Endometrial microvascular endothelial cells (primary cell): ENCODE data around the gene EIF5A. TPM values are rescaled to one million over a fixed set of nuclear protein-coding genes. Genes with fewer than 3 reads are reported as not detected.

ENCODE experiments used
- in situ Hi-C: cut with HindIII; loops from 2 replicates; pipeline ENCODE4 v1.10.0; 2017; ENCODE audit warnings: low sequenced_read_pairs, low pct_unique_long_range_greater_than_20kb; ENCODE audit errors: inconsistent ontology term
- total RNA-seq: library from RNA; depleted of rRNA; stranded (reverse); fragments of >200 nt; gene quantifications from one replicate; pipeline ENCODE4 v1.2.3, GENCODE V29; 2015; ENCODE audit errors: inconsistent ontology term

EIF5A gene
- total RNA-seq, 1 donor from 2014 or later: 666 TPM

- in situ Hi-C loops: no loop called here
Observed at GRCh38 chr17:7348478-7349242, 41.2 kb downstream of the EIF5A start.

- in situ Hi-C loops: no loop called here
Observed at GRCh38 chr17:7351665-7352502, 44.5 kb downstream of the EIF5A start, which contains the start of gene KCTD11. Gene KCTD11, plus strand, starts transcription at chr17:7352162.

GRCh38 chr17:7352503-7352889 lies 45.1 kb downstream of the EIF5A start:
- in situ Hi-C loops: no loop called here

- in situ Hi-C loops: no loop called here
Observed at GRCh38 chr17:7352910-7353635, 45.6 kb downstream of the EIF5A start.

DNA sequence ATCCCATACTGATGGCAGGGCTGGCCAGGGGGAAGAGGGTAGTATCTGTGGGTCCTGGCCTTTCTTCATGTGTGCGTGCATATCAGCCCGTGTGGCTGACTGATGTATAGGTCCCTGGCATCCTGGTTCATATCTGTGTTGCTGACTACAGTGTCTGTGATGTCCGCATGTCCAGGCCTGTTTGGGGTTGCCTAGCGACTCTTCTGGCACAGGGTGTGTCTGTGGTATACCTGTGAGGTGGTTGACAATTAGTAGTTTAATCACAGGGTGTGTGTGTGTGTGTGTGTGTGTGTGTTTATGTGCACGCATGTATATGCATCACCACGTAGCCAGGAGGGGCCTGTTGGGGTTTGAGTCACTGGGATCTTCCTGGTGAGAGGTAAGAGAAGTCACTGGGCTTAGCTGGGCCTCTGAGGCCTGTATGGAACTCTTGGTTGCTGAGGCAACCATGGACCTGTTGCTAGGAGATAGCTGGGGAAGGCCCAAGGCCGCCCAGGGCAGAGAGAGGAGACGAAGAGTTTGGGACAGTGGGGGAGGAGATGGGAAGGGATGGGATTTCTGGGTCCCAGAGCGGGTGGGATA lies 46.9 kb downstream of the EIF5A start:
- in situ Hi-C loops: no loop called here

DNA sequence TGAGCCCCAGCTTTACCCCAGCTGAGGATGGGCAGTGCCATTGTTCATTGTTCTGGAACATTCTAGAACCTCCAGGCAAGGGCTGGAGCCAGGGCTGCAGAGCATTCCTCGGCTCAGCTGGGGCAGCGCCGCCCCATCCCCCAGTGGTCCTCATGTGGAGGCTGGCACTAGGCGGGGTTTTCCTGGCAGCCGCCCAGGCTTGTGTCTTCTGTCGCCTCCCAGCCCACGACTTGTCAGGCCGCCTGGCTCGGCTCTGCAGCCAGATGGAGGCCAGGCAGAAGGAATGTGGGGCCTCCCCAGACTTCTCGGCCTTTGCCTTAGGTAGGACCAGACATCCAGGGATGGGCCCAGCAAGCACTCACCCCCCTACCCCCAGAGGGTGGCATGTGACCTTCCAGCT lies 47.6 kb downstream of the EIF5A start, which contains the start of gene TMEM95:
TMEM95 (plus strand) TSS at position 104 of the 400 bp plus-strand sequence; CDS start at position 153, 49 bp downstream.
- in situ Hi-C loops: no loop called here

DNA sequence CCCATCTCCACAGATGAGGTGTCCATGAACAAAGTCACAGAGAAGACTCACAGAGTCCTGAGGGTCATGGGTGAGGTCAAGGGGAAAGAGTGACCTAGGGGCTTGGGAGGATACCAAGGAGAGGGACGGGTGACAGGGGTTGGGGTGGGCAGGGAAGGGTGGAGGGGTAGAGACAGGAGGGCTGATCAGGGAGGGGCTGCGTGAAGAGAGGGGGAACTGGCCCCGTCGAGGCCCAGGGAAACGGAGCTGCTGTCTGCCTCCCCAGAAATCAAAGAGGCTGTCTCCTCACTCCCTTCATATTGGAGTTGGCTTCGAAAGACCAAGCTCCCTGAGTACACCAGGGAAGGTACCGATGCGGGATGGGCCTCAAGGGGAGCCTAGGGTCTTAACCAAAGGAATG lies 48.1 kb downstream of the EIF5A start:
- in situ Hi-C loops: no loop called here

- in situ Hi-C loops: no loop called here
Observed at GRCh38 chr17:7356072-7356549, 48.7 kb downstream of the EIF5A start.

DNA sequence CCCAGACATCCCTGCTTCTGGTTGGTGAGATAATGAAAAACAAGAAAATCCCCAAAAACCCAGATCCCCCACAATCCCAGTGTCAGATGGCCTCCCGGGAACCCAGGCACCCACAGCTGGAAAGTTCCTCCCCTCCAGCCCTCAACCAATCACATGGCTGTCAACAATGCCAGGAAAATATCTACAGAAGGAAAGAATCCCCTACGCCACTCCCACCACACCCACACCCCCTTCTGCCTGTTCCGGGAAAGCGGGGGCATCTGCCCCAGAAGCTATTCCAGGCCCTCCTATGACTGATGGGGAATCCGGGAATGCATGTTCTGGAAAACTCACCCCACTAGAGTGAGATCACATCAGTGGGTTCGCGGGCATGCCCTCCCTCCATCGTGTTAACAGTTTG lies 49.3 kb downstream of the EIF5A start:
- in situ Hi-C loops: no loop called here

GRCh38 chr17:7357381-7357780 lies 50.0 kb downstream of the EIF5A start:
- in situ Hi-C loops: no loop called here

DNA sequence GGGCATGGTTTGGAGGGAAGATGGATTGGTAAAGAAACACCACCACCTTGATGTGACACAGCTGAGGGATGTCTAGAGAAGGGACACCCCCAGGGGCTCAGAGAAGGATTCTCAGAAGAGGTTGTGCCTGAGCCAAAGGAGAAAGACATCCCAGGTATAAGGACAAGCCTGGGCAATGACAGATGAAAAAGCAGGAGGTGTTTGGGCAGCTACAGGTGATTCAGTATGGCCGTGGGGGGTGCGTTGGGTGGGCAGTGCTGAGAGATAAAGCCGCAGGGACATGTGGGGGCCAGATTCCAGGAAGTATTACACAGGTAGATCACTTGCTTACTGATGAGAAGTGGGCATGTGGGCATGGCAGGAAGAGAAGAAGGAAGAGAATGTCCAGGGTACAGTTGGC lies 54.5 kb downstream of the EIF5A start:
- in situ Hi-C loops: no loop called here

Other genes with a start within 250 kb of the EIF5A start
- not detected for gene CLEC10A, start 227.4 kb upstream of the EIF5A start, total RNA-seq
- gene ASGR2, start 192.8 kb upstream of the EIF5A start, total RNA-seq: not detected
- gene ASGR1, start 128.3 kb upstream of the EIF5A start, total RNA-seq: not detected
- gene DLG4, start 87.8 kb upstream of the EIF5A start, total RNA-seq: 5.9 TPM
- gene ACADVL, start 87.7 kb upstream of the EIF5A start, total RNA-seq: 357 TPM
- gene DVL2, start 73.1 kb upstream of the EIF5A start, total RNA-seq: 31.8 TPM
- 65.3 TPM for gene PHF23, start 68.2 kb upstream of the EIF5A start, total RNA-seq
- 154 TPM for gene GABARAP, start 65.2 kb upstream of the EIF5A start, total RNA-seq
- gene CTDNEP1, start 55.9 kb upstream of the EIF5A start, total RNA-seq: 55.9 TPM
- 46.6 TPM for gene ELP5, start 55.4 kb upstream of the EIF5A start, total RNA-seq
- 16.4 TPM for gene CLDN7, start 45.1 kb upstream of the EIF5A start, total RNA-seq
- not detected for gene SLC2A4, start 25.9 kb upstream of the EIF5A start, total RNA-seq
- gene YBX2, start 13.0 kb upstream of the EIF5A start, total RNA-seq: not detected
- gene GPS2, start 7.7 kb downstream of the EIF5A start, total RNA-seq: 39.7 TPM
- 15.1 TPM for gene NEURL4, start 21.7 kb downstream of the EIF5A start, total RNA-seq
- gene ACAP1, start 28.9 kb downstream of the EIF5A start, total RNA-seq: not detected
- 7.8 TPM for gene KCTD11, start 44.5 kb downstream of the EIF5A start, total RNA-seq
- gene TMEM95, start 47.5 kb downstream of the EIF5A start, total RNA-seq: not detected
- not detected for gene TNK1, start 73.5 kb downstream of the EIF5A start, total RNA-seq
- 55.8 TPM for gene PLSCR3, start 86.9 kb downstream of the EIF5A start, total RNA-seq
- gene TMEM256, start 96.5 kb downstream of the EIF5A start, total RNA-seq: 109 TPM
- 3.4 TPM for gene NLGN2, start 100.2 kb downstream of the EIF5A start, total RNA-seq
- gene SPEM1, start 112.7 kb downstream of the EIF5A start, total RNA-seq: not detected
- not detected for gene SPEM2, start 118.0 kb downstream of the EIF5A start, total RNA-seq
- not detected for gene SPEM3, start 121.2 kb downstream of the EIF5A start, total RNA-seq
- 5.2 TPM for gene TMEM102, start 127.8 kb downstream of the EIF5A start, total RNA-seq
- gene FGF11, start 131.9 kb downstream of the EIF5A start, total RNA-seq: not detected
- gene CHRNB1, start 137.4 kb downstream of the EIF5A start, total RNA-seq: 14.1 TPM
- 23.1 TPM for gene ZBTB4, start 172.0 kb downstream of the EIF5A start, total RNA-seq
- gene SLC35G6, start 173.8 kb downstream of the EIF5A start, total RNA-seq: not detected
- gene POLR2A, start 176.7 kb downstream of the EIF5A start, total RNA-seq: 40.6 TPM
- 9.5 TPM for gene TNFSF12, start 241.4 kb downstream of the EIF5A start, total RNA-seq